ENCODE measurements around the gene SSBP2.

Gene SSBP2

DNA sequence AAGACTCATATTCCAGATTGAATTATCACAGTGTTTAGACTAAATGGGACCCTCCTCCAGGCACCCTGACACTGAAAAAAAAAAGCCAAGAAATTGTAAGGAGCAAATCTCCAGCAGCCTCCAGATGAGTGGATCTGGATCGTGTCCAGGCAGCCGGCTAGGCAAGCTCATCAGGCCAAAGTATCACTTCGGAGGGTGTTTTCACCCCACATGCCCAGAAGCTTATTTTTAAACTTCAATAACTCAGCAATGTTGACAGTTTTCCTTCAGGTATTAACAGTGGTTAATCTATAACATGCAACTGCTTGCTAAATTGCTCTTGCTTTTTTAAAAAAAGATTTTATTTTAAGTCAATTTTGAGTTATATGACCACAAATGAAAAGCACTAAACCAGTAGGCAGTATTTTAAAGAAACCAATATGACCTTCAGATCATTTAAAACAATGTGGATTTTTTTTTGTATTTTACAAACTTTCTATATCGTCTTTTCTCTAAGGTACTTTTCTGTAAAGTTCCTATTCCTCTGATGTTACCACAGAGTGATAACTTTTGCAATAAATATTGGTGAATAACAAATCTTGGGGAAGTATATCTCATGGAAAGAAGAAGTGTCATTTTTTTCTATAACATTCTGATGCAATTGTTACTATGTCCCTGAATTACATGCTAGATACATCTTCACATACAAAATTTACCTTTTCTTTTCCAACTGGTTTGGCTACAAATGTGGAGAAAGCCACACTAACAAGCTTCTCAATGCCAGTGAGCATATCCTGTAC, 387.6 kb downstream of the SSBP2 start:
- no peak for DNase-seq

All from CD4-positive, alpha-beta T cell treated with Interleukin-15 for 1 hour (primary cell).